GM18511 (cell line): ENCODE results near the gene RRAS2.

Source experiments
- ATAC-seq: cut with Tn5 transposase; IDR thresholded peaks from one replicate; pipeline ENCODE4 v1.9.1; 2021; ENCODE audit warnings: mild to moderate bottlenecking, moderate library complexity; ENCODE audit not compliant: unreplicated experiment

The RRAS2 gene

GRCh38 chr11:14340721-14341120 lies 18.3 kb downstream of the RRAS2 start:
- ATAC-seq, result no peak

GRCh38 chr11:14339356-14339755 lies 19.6 kb downstream of the RRAS2 start:
- ATAC-seq, result no peak

- ATAC-seq, result no peak
Observed at GRCh38 chr11:14336507-14337503, 22.2 kb downstream of the RRAS2 start.

GRCh38 chr11:14335712-14336111 lies 23.3 kb downstream of the RRAS2 start:
- ATAC-seq, result no peak

- ATAC-seq, result peak; percentile 50
Observed at GRCh38 chr11:14334893-14335292, 24.1 kb downstream of the RRAS2 start.

GRCh38 chr11:14334192-14334591 lies 24.8 kb downstream of the RRAS2 start:
- ATAC-seq, result no peak

- ATAC-seq, result peak; percentile 54
Observed at GRCh38 chr11:14331476-14332136, 27.4 kb downstream of the RRAS2 start.

GRCh38 chr11:14330881-14331280 lies 28.1 kb downstream of the RRAS2 start:
- no peak for ATAC-seq

GRCh38 chr11:14329702-14330101 lies 29.3 kb downstream of the RRAS2 start:
- no peak for ATAC-seq

GRCh38 chr11:14327116-14327515 lies 31.9 kb downstream of the RRAS2 start:
- peak; percentile 32 for ATAC-seq

- no peak for ATAC-seq
Observed at GRCh38 chr11:14323118-14323676, 35.8 kb downstream of the RRAS2 start.

GRCh38 chr11:14322510-14322909 lies 36.5 kb downstream of the RRAS2 start:
- ATAC-seq, result no peak

- ATAC-seq, result peak; percentile 65
Observed at GRCh38 chr11:14320020-14320419, 39.0 kb downstream of the RRAS2 start.

GRCh38 chr11:14318581-14318981 lies 40.4 kb downstream of the RRAS2 start:
- no peak for ATAC-seq

- ATAC-seq, result no peak
Observed at GRCh38 chr11:14317659-14318325, 41.2 kb downstream of the RRAS2 start.

- ATAC-seq, result peak; percentile 54
Observed at GRCh38 chr11:14315130-14315529, 43.9 kb downstream of the RRAS2 start.

- peak; percentile 31 for ATAC-seq
Observed at GRCh38 chr11:14314127-14314526, 44.9 kb downstream of the RRAS2 start.

GRCh38 chr11:14312736-14313438 lies 46.1 kb downstream of the RRAS2 start:
- no peak for ATAC-seq

GRCh38 chr11:14310679-14311078 lies 48.3 kb downstream of the RRAS2 start:
- no peak for ATAC-seq

- peak; percentile 36 for ATAC-seq
Observed at GRCh38 chr11:14309425-14310192, 49.4 kb downstream of the RRAS2 start.
